Transverse colon (tissue), 4 donors: Measurements from ENCODE around the gene SPIB. TPM values are rescaled to one million over a fixed set of nuclear protein-coding genes. Genes with fewer than 3 reads are reported as not detected.

Experiments
- DNase-seq: peaks from one replicate; pipeline ENCODE4 v3.0.0-alpha.2; 2019
- H3K27ac ChIP-seq, 4 donors: fragments of 200-600 bp; sonication (generic); 2 replicates each; pipeline ENCODE4 v1.5.1; 2016 to 2018; ENCODE audit warnings: inconsistent platforms in 4 of 4
- H3K27me3 ChIP-seq: fragments of 200-600 bp; sonication (generic); 2 replicates; pipeline ENCODE4 v1.5.1; 2017; ENCODE audit warnings: inconsistent platforms
- H3K36me3 ChIP-seq, 4 donors: fragments of 200-600 bp; sonication (generic); 2 replicates each; pipeline ENCODE4 v1.5.1; 2017 to 2019; ENCODE audit warnings: inconsistent platforms in 4 of 4
- H3K4me1 ChIP-seq, 4 donors: fragments of 200-600 bp; sonication (generic); 2 replicates each; pipeline ENCODE4 v1.5.1; 2017 to 2020; ENCODE audit warnings: inconsistent platforms in 4 of 4
- H3K4me3 ChIP-seq, 4 donors: fragments of 200-600 bp; sonication (generic); 1 replicate in 1 of 4; 2 replicates in 3 of 4; pipeline versions ENCODE4 v1.5.1 to v1.6.1; 2017 to 2019; ENCODE audit warnings: inconsistent platforms in 4 of 4
- H3K9me3 ChIP-seq, 2 donors: fragments of 200-600 bp; sonication (generic); 2 replicates each; pipeline ENCODE4 v1.5.1; 2017 to 2019; ENCODE audit warnings: inconsistent platforms in 2 of 2
- CTCF ChIP-seq, 5 experiments: fragments of 200-600 bp in 3 of 5; fragments of 450-650 bp in 2 of 5; sonication (generic) in 3 of 5; IDR thresholded peaks; 1 replicate in 2 of 5; 2 replicates in 3 of 5; pipeline ENCODE4 v1.5.1; 2016 to 2017; ENCODE audit warnings: antibody characterized with exemption in 5 of 5, inconsistent platforms in 3 of 5, mild to moderate bottlenecking in 2 of 5, moderate library complexity in 1 of 5
- EP300 ChIP-seq: sonication (generic); formaldehyde crosslinking; IDR thresholded peaks from one replicate; pipeline ENCODE4 v1.6.1; 2017; ENCODE audit warnings: antibody characterized with exemption, low read depth
- POLR2A ChIP-seq: fragments of 450-650 bp; IDR thresholded peaks from one replicate; pipeline ENCODE4 v1.6.1; 2016; ENCODE audit warnings: antibody characterized with exemption, mild to moderate bottlenecking, moderate library complexity
- POLR2AphosphoS5 ChIP-seq, 3 donors: sonication (generic); formaldehyde crosslinking; IDR thresholded peaks; one replicate each; pipeline ENCODE4 v1.6.1; 2016; ENCODE audit warnings: antibody characterized with exemption in 3 of 3
- WGBS, 2 donors: methylation state at CpG; one replicate each; pipeline ENCODE4 v1.1.5; 2018; ENCODE audit warnings: low coverage in 1 of 2; 5-methylcytosine and 5-hydroxymethylcytosine counted together
- in situ Hi-C, 4 donors: fragments of 200-750 bp; cut with MboI; loops; one replicate each; pipeline versions ENCODE4 v1.15.0 to v1.15.1; 2017; ENCODE audit warnings: low sequenced_read_pairs in 3 of 4, low pct_ligation_motif_present in 1 of 4, low pct_unique_long_range_greater_than_20kb in 1 of 4
- intact Hi-C: fragments of 100-400 bp; cut with DNase I; formaldehyde crosslinking; loops from one replicate; pipeline ENCODE4 v1.15.1; 2023; ENCODE audit warnings: low total_unique reads
- total RNA-seq, 4 donors: library from RNA; depleted of rRNA; stranded (reverse); fragments of >200 nt; gene quantifications; one replicate each; pipeline ENCODE4 v1.1.0, GENCODE V29; 2016

SPIB gene
- total RNA-seq, 4 donors from 2014 or later, result 45.7 to 56.8 (median 51.7) TPM

DNA sequence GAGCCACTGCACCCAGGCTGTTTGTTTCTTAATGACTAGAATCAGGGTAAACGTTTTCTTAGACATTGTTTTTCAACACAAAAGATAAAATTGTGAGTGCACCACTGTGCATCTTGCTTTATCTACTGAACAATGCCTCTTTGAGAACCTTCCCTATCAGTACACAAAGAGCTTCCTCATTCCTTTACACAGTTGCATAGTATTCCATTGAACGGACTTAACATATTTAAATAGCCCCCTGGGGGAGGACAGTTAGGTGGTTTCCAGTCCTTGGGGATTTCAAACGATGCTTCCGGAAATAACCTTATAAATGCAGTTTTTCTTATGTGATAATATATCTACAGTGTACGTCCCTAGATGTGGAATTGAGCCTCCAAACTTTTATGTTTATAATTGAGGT, 26.0 kb upstream of the SPIB start:
- Histone ChIP-seq H3K27ac (no peak overlapping the region), H3K4me3 (no peak overlapping the region), H3K4me1 (no peaks in the 10 kb centered on the region), H3K36me3 (no peaks in the 10 kb centered on the region), H3K27me3 (no peaks in the 10 kb centered on the region), H3K9me3 (no peaks in the 10 kb centered on the region)
- DNase-seq, result no peak
- in situ Hi-C loops, result no loop called here
- TF ChIP-seq CTCF (IDR thresholded peaks at IDR 0.05), result no peak
- no peak for TF ChIP-seq EP300
- no peak for TF ChIP-seq POLR2A
- TF ChIP-seq POLR2AphosphoS5 (IDR thresholded peaks at IDR 0.05), result no peak
- intact Hi-C loops, result no loop called here
- WGBS, 2 donors, result 89 to 96% methylated on average over 4 to 5 of the region's 5 CpGs

- TF ChIP-seq EP300, result no peak
- TF ChIP-seq POLR2AphosphoS5 (IDR thresholded peaks at IDR 0.05), result no peak
- TF ChIP-seq POLR2A, result no peak
- no peak for TF ChIP-seq CTCF (IDR thresholded peaks at IDR 0.05)
- intact Hi-C loops (no loop called here), in situ Hi-C loops (no loop called here)
- no peak overlapping the region for H3K27ac ChIP-seq
- H3K36me3 ChIP-seq, result no peaks in the 10 kb centered on the region
- H3K4me1 ChIP-seq, result no peaks in the 10 kb centered on the region
- H3K9me3 ChIP-seq, result no peaks in the 10 kb centered on the region
- DNase-seq, result no peak
- H3K4me3 ChIP-seq, result no peak overlapping the region
- 92 to 100% methylated on average over 2 to 4 of the region's 4 CpGs for WGBS, 2 donors
- H3K27me3 ChIP-seq, result no peaks in the 10 kb centered on the region
Measured at GRCh38 chr19:50393589-50393988, 25.1 kb upstream of the SPIB start.

GRCh38 chr19:50394017-50394416, 24.7 kb upstream of the SPIB start:
- 91% methylated on average over 9 of the region's 9 CpGs; no CpG with 5 or more reads in 1 of the 2 donors for WGBS, 2 donors
- TF ChIP-seq CTCF (IDR thresholded peaks at IDR 0.05) (no peak), POLR2AphosphoS5 (IDR thresholded peaks at IDR 0.05) (no peak), POLR2A (no peak), EP300 (no peak)
- no peak overlapping the region for H3K4me3 ChIP-seq
- H3K4me1 ChIP-seq, result no peaks in the 10 kb centered on the region
- no peak overlapping the region for H3K27ac ChIP-seq
- intact Hi-C loops, result no loop called here
- DNase-seq, result no peak
- no peaks in the 10 kb centered on the region for H3K27me3 ChIP-seq
- in situ Hi-C loops, result no loop called here
- H3K36me3 ChIP-seq, result no peaks in the 10 kb centered on the region
- no peaks in the 10 kb centered on the region for H3K9me3 ChIP-seq

GRCh38 chr19:50398675-50399367, 19.9 kb upstream of the SPIB start:
- no peaks in the 10 kb centered on the region for H3K36me3 ChIP-seq
- DNase-seq, result no peak
- H3K4me3 ChIP-seq, result no peak overlapping the region
- no peak overlapping the region for H3K27ac ChIP-seq
- TF ChIP-seq EP300 (no peak), POLR2AphosphoS5 (IDR thresholded peaks at IDR 0.05) (no peak), CTCF (IDR thresholded peaks at IDR 0.05) (no peak), POLR2A (no peak)
- no peaks in the 10 kb centered on the region for H3K9me3 ChIP-seq
- in situ Hi-C loops, result no loop called here
- H3K27me3 ChIP-seq, result no peaks in the 10 kb centered on the region
- intact Hi-C loops, result no loop called here
- H3K4me1 ChIP-seq, result no peaks in the 10 kb centered on the region
- WGBS, 2 donors, result 90 to 100% methylated on average over 2 to 8 of the region's 13 CpGs
